SK-N-SH (cell line): ENCODE measurements around the gene ABCA6. TPM values are rescaled to one million over a fixed set of nuclear protein-coding genes. Genes with fewer than 3 reads are reported as not detected.

Source experiments
- CTCF ChIA-PET: fragments of 300-600, 350-600 bp; formaldehyde crosslinking; extraction: SDS; loops from one replicate; lab custom pipeline; 2021; lab: Yijun Ruan, JAX
- POLR2A ChIA-PET: fragments of 350-600 bp; sonication (Branson Sonifier 250); formaldehyde crosslinking; extraction: SDS; loops from one replicate; lab custom pipeline; 2020; ENCODE audit warnings: antibody characterized with exemption, inconsistent platforms; lab: Yijun Ruan, JAX
- DNase-seq: peaks from one replicate; pipeline ENCODE4 v3.0.0; 2012
- H2AFZ ChIP-seq: fragments of 200-600 bp; sonication (generic); 2 replicates; pipeline ENCODE4 v1.8.1; 2016; ENCODE audit warnings: antibody characterized with exemption, mild to moderate bottlenecking, low read depth
- H3F3A ChIP-seq: fragments of 200-600 bp; sonication (generic); replicated peaks from 2 replicates; pipeline ENCODE3; 2016; ENCODE audit warnings: antibody characterized with exemption, mild to moderate bottlenecking; ENCODE audit not compliant: insufficient read depth
- H3K27ac ChIP-seq, 2 experiments: fragments of 200-500 bp in 1 of 2; fragments of 200-600 bp in 1 of 2; sonication (Bioruptor generic) in 1 of 2; sonication (generic), shearing (Covaris generic) in 1 of 2; 2 replicates each; pipeline versions ENCODE4 v1.5.1 to v1.6.1; 2014 to 2016; ENCODE audit warnings: low read depth in 2 of 2, inconsistent platforms in 1 of 2, low read length in 1 of 2, mild to moderate bottlenecking in 1 of 2, mixed read lengths in 1 of 2
- H3K27me3 ChIP-seq: fragments of 200-600 bp; sonication (generic), shearing (Covaris generic); 2 replicates; pipeline ENCODE4 v1.6.1; 2016; ENCODE audit warnings: mixed run types; ENCODE audit not compliant: insufficient read depth
- H3K36me3 ChIP-seq, 2 experiments: fragments of 200-500 bp in 1 of 2; fragments of 200-600 bp in 1 of 2; sonication (Bioruptor generic) in 1 of 2; sonication (generic) in 1 of 2; replicated peaks in 1 of 2; 2 replicates each; pipeline versions ENCODE3 to v1.5.1; 2014 to 2016; ENCODE audit warnings: low read length in 1 of 2, mild to moderate bottlenecking in 1 of 2; ENCODE audit not compliant: insufficient read depth in 2 of 2, control insufficient read depth in 1 of 2
- H3K4me1 ChIP-seq, 2 experiments: fragments of 200-500 bp in 1 of 2; fragments of 200-600 bp in 1 of 2; sonication (Bioruptor generic) in 1 of 2; sonication (generic), shearing (Covaris generic) in 1 of 2; 2 replicates each; pipeline versions ENCODE4 v1.5.1 to v1.6.1; 2014 to 2016; ENCODE audit warnings: low read depth in 1 of 2, low read length in 1 of 2, mixed run types in 1 of 2; ENCODE audit not compliant: insufficient read depth in 2 of 2, control insufficient read depth in 1 of 2
- H3K4me2 ChIP-seq: fragments of 200-600 bp; sonication (generic), shearing (Covaris generic); 2 replicates; pipeline ENCODE4 v1.6.1; 2017; ENCODE audit warnings: mixed run types
- H3K4me3 ChIP-seq, 2 experiments: fragments of 200-500 bp in 1 of 2; fragments of 200-600 bp in 1 of 2; sonication (Bioruptor generic) in 1 of 2; sonication (generic), shearing (Covaris generic) in 1 of 2; 2 replicates each; pipeline versions ENCODE4 v1.5.1 to v1.8.1; 2014 to 2016; ENCODE audit warnings: low read depth in 2 of 2, inconsistent platforms in 1 of 2, low read length in 1 of 2, mild to moderate bottlenecking in 1 of 2, mixed read lengths in 1 of 2, moderate library complexity in 1 of 2
- H3K79me2 ChIP-seq: fragments of 200-600 bp; sonication (generic); 2 replicates; pipeline ENCODE4 v1.8.1; 2017; ENCODE audit warnings: mild to moderate bottlenecking; ENCODE audit not compliant: insufficient read depth
- H3K9ac ChIP-seq: fragments of 200-600 bp; sonication (generic); 2 replicates; pipeline ENCODE4 v1.6.1; 2017; ENCODE audit warnings: mixed run types
- H3K9me2 ChIP-seq: fragments of 200-600 bp; sonication (generic); 2 replicates; pipeline ENCODE4 v1.6.1; 2017; ENCODE audit warnings: mixed run types
- H3K9me3 ChIP-seq: fragments of 200-600 bp; sonication (generic); 2 replicates; pipeline ENCODE4 v1.6.1; 2017; ENCODE audit warnings: mixed run types, mild to moderate bottlenecking, moderate library complexity
- H4K20me1 ChIP-seq: fragments of 200-600 bp; sonication (generic); 2 replicates; pipeline ENCODE4 v1.6.1; 2017; ENCODE audit warnings: mild to moderate bottlenecking, mixed run types; ENCODE audit not compliant: insufficient read depth
- CHD2 ChIP-seq: fragments of 150-350 bp; IDR thresholded peaks from 2 replicates; pipeline ENCODE4 v1.6.1; 2018; ENCODE audit warnings: low read length; ENCODE audit not compliant: partially characterized antibody
- ELF1 ChIP-seq: IDR thresholded peaks from 2 replicates; pipeline ENCODE4 v1.4.0; 2012
- EP300 ChIP-seq, 2 experiments: IDR thresholded peaks; 2 replicates each; pipeline versions ENCODE4 v1.4.0 to v1.6.1; 2012; ENCODE audit warnings: borderline replicate concordance in 1 of 2, low read depth in 1 of 2, low read length in 1 of 2
- EZH2phosphoT487 ChIP-seq: fragments of 200-600 bp; sonication (generic); IDR thresholded peaks from 2 replicates; pipeline ENCODE4 v1.6.1; 2017; ENCODE audit warnings: low read depth, mixed run types, mild to moderate bottlenecking, antibody characterized with exemption, moderate library complexity, borderline replicate concordance
- FOXJ3 ChIP-seq: sonication (generic); formaldehyde crosslinking; IDR thresholded peaks from 2 replicates; pipeline ENCODE4 v1.5.1; 2020; ENCODE audit warnings: mild to moderate bottlenecking, missing genetic modification reagents
- FOXM1 ChIP-seq: IDR thresholded peaks from 2 replicates; pipeline ENCODE4 v1.4.0; 2012; ENCODE audit warnings: low read depth, mild to moderate bottlenecking
- JUND ChIP-seq: IDR thresholded peaks from 2 replicates; pipeline ENCODE4 v1.4.0; 2012
- MEF2A ChIP-seq: IDR thresholded peaks from 2 replicates; pipeline ENCODE4 v1.4.0; 2012; ENCODE audit warnings: low read depth, borderline replicate concordance
- RFX5 ChIP-seq: IDR thresholded peaks from 2 replicates; pipeline ENCODE4 v1.6.1; 2012; ENCODE audit warnings: mild to moderate bottlenecking, improper control_type of control experiment, low read length
- TAF1 ChIP-seq: IDR thresholded peaks from 2 replicates; pipeline ENCODE4 v1.6.1; 2012; ENCODE audit warnings: low read depth, mild to moderate bottlenecking, low read length, moderate library complexity, borderline replicate concordance
- TCF12 ChIP-seq: IDR thresholded peaks from 2 replicates; pipeline ENCODE4 v1.4.0; 2012
- YY1 ChIP-seq: IDR thresholded peaks from 2 replicates; pipeline ENCODE4 v1.4.0; 2012; ENCODE audit warnings: low read depth, mild to moderate bottlenecking
- WGBS: methylation state at CpG from one replicate; pipeline ENCODE4 v1.1.6; 2017; ENCODE audit warnings: low lambda C conversion rate; 5-methylcytosine and 5-hydroxymethylcytosine counted together
- polyA plus RNA-seq, 3 experiments: library from polyadenylated mRNA; depleted of rRNA; stranded (reverse); fragments of >200 nt; gene quantifications; 2 replicates each; pipeline ENCODE4 v1.2.3, GENCODE V29; 2012
- TF ChIP-seq, protein P1 (sequence below): IDR thresholded peaks from 2 replicates; pipeline ENCODE4 v1.4.0; 2012; ENCODE audit warnings: low read depth
- TF ChIP-seq, protein P2 (sequence below): IDR thresholded peaks from 2 replicates; pipeline ENCODE4 v1.6.1; 2012; ENCODE audit warnings: mild to moderate bottlenecking, low read depth, low read length, moderate library complexity
- TF ChIP-seq, protein P3 (sequence below): IDR thresholded peaks from 2 replicates; pipeline ENCODE4; 2012
- TF ChIP-seq, protein P4 (sequence below): fragments of 150-350 bp; IDR thresholded peaks from 2 replicates; pipeline ENCODE4 v1.6.1; 2016; ENCODE audit warnings: mild to moderate bottlenecking, low read depth, low read length

The ABCA6 gene
- polyA plus RNA-seq, 1 of the 3 experiments (the other 2 are of a cell fraction): 0.15 TPM

DNA sequence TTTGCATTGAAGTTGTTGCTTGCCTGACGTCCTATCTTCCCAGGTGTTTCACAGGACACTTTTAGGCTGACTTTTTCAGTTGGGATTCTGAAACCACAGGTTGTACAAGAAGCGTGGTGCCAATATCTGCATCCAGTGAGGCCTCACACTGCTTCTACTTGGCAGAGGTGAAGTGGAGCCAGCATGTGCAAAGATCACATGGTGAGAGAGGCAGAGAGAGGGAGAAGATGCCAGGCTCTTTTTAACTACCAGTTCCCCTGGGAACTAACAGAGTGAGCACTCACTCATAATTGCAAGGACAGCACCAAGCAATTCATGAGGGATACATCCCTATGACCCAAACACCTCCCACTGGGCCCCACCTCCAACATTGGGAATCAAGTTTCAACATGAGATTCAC lies 5.8 kb upstream of the ABCA6 start:
- Histone ChIP-seq H3K79me2 (no peaks in the 10 kb centered on the region), H3K36me3 (no peaks in the 10 kb centered on the region), H2AFZ (no peak overlapping the region), H3F3A (no peaks in the 10 kb centered on the region), H3K4me2 (no peak overlapping the region), H3K4me3 (no peak overlapping the region), H3K4me1 (no peaks in the 10 kb centered on the region; a peak in 1 of 4 replicates), H3K9me2 (no peaks in the 10 kb centered on the region), H4K20me1 (no peaks in the 10 kb centered on the region), H3K9me3 (no peaks in the 10 kb centered on the region), H3K9ac (no peak overlapping the region), H3K27me3 (no peaks in the 10 kb centered on the region), H3K27ac (no peak overlapping the region)
- 35% methylated on average over 2 of the region's 2 CpGs for WGBS
- ChIA-PET POLR2A (no interaction called here), CTCF (no interaction called here)
- no peak for DNase-seq
- no peak for TF ChIP-seq ELF1
- TF ChIP-seq EZH2phosphoT487: no peak
- TF ChIP-seq TAF1: no peak
- TF ChIP-seq CHD2: no peak
- no peak for TF ChIP-seq FOXJ3
- TF ChIP-seq, protein P1, sequence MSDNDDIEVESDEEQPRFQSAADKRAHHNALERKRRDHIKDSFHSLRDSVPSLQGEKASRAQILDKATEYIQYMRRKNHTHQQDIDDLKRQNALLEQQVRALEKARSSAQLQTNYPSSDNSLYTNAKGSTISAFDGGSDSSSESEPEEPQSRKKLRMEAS: no peak
- no peak for TF ChIP-seq RFX5
- TF ChIP-seq JUND: no peak
- TF ChIP-seq, protein P2, sequence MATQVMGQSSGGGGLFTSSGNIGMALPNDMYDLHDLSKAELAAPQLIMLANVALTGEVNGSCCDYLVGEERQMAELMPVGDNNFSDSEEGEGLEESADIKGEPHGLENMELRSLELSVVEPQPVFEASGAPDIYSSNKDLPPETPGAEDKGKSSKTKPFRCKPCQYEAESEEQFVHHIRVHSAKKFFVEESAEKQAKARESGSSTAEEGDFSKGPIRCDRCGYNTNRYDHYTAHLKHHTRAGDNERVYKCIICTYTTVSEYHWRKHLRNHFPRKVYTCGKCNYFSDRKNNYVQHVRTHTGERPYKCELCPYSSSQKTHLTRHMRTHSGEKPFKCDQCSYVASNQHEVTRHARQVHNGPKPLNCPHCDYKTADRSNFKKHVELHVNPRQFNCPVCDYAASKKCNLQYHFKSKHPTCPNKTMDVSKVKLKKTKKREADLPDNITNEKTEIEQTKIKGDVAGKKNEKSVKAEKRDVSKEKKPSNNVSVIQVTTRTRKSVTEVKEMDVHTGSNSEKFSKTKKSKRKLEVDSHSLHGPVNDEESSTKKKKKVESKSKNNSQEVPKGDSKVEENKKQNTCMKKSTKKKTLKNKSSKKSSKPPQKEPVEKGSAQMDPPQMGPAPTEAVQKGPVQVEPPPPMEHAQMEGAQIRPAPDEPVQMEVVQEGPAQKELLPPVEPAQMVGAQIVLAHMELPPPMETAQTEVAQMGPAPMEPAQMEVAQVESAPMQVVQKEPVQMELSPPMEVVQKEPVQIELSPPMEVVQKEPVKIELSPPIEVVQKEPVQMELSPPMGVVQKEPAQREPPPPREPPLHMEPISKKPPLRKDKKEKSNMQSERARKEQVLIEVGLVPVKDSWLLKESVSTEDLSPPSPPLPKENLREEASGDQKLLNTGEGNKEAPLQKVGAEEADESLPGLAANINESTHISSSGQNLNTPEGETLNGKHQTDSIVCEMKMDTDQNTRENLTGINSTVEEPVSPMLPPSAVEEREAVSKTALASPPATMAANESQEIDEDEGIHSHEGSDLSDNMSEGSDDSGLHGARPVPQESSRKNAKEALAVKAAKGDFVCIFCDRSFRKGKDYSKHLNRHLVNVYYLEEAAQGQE: no peak
- TF ChIP-seq, protein P3, sequence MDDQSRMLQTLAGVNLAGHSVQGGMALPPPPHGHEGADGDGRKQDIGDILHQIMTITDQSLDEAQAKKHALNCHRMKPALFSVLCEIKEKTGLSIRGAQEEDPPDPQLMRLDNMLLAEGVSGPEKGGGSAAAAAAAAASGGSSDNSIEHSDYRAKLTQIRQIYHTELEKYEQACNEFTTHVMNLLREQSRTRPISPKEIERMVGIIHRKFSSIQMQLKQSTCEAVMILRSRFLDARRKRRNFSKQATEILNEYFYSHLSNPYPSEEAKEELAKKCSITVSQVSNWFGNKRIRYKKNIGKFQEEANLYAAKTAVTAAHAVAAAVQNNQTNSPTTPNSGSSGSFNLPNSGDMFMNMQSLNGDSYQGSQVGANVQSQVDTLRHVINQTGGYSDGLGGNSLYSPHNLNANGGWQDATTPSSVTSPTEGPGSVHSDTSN: no peak
- TF ChIP-seq TCF12: no peak
- no peak for TF ChIP-seq EP300 (IDR thresholded peaks at IDR 0.05; ENCODE audit: borderline replicate concordance in 1 of 2, low read depth in 1 of 2, low read length in 1 of 2)
- no peak for TF ChIP-seq FOXM1
- TF ChIP-seq YY1: no peak
- TF ChIP-seq, protein P4, sequence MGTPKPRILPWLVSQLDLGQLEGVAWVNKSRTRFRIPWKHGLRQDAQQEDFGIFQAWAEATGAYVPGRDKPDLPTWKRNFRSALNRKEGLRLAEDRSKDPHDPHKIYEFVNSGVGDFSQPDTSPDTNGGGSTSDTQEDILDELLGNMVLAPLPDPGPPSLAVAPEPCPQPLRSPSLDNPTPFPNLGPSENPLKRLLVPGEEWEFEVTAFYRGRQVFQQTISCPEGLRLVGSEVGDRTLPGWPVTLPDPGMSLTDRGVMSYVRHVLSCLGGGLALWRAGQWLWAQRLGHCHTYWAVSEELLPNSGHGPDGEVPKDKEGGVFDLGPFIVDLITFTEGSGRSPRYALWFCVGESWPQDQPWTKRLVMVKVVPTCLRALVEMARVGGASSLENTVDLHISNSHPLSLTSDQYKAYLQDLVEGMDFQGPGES: no peak
- no peak for TF ChIP-seq MEF2A
